ENCODE measurements around the gene LHFPL5. TPM values are rescaled to one million over a fixed set of nuclear protein-coding genes. Genes with fewer than 3 reads are reported as not detected.
A peak's percentile ranks its signal among the peaks of the same experiment; 100 is the strongest.

The LHFPL5 gene
- total and polyA plus RNA-seq, 2 of the 13 experiments (the other 11 are each of a cell fraction or from before 2014, with no cell fraction given) = 0.03 TPM; not detected in 1

DNA sequence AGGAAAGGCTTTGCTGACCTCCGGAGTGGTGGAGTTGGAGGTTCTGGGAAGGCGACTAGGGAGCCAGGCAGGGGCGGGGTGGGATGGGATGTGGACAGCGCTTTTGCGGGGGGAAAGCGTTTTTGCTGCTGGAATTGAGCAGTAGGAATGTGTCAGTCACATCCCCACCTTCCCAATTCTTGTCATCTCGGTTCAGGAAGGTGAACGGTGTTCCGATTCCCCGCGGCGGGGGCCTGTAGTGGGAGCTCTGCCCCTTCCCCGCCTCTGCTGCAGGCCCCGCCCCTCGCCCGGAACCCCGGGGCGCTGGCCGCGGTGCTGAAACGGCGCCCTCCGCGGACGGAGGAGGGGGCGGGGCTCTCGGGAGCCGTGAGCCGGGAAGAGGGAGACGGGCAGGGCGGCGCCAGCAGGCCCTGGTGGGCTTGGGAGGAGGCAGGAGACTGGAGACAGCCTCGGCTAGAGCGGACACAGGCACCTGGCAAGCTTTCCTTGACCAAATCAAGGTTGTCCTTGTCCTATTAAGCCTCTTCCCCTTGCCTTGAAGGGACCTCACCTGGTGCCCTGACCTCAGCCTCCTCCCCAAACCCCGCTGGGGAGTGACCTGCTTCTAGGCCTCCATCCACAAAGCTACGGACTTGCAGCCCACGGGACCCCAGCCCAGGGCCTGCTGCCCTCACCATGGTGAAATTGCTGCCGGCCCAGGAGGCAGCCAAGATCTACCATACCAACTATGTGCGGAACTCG, at the start of gene LHFPL5 (continued):
- TF ChIP-seq, protein P1, sequence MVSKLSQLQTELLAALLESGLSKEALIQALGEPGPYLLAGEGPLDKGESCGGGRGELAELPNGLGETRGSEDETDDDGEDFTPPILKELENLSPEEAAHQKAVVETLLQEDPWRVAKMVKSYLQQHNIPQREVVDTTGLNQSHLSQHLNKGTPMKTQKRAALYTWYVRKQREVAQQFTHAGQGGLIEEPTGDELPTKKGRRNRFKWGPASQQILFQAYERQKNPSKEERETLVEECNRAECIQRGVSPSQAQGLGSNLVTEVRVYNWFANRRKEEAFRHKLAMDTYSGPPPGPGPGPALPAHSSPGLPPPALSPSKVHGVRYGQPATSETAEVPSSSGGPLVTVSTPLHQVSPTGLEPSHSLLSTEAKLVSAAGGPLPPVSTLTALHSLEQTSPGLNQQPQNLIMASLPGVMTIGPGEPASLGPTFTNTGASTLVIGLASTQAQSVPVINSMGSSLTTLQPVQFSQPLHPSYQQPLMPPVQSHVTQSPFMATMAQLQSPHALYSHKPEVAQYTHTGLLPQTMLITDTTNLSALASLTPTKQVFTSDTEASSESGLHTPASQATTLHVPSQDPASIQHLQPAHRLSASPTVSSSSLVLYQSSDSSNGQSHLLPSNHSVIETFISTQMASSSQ (IDR thresholded peaks at IDR 0.05; ENCODE audit: low read depth) = no peak
- TF ChIP-seq, protein P1 (CRISPR knock-in tag; IDR thresholded peaks at IDR 0.05; ENCODE audit: borderline replicate concordance) = no peak
- TF ChIP-seq, protein P2, sequence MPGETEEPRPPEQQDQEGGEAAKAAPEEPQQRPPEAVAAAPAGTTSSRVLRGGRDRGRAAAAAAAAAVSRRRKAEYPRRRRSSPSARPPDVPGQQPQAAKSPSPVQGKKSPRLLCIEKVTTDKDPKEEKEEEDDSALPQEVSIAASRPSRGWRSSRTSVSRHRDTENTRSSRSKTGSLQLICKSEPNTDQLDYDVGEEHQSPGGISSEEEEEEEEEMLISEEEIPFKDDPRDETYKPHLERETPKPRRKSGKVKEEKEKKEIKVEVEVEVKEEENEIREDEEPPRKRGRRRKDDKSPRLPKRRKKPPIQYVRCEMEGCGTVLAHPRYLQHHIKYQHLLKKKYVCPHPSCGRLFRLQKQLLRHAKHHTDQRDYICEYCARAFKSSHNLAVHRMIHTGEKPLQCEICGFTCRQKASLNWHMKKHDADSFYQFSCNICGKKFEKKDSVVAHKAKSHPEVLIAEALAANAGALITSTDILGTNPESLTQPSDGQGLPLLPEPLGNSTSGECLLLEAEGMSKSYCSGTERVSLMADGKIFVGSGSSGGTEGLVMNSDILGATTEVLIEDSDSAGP (CRISPR knock-in tag; IDR thresholded peaks at IDR 0.05; ENCODE audit: borderline replicate concordance) = peak; percentile 86
- TF ChIP-seq PAF1 (CRISPR knock-in tag; IDR thresholded peaks at IDR 0.05) (no peak), ATF7-NPFF (CRISPR knock-in tag; IDR thresholded peaks at IDR 0.05; ENCODE audit: low read depth) (peak; percentile 99), SMYD3 (CRISPR knock-in tag; IDR thresholded peaks at IDR 0.05) (peak; percentile 98), ATAD3A (CRISPR knock-in tag; IDR thresholded peaks at IDR 0.05) (peak; percentile 97), FOXO1 (CRISPR knock-in tag; IDR thresholded peaks at IDR 0.05) (peak; percentile 94), ZNF83 (CRISPR knock-in tag; IDR thresholded peaks at IDR 0.05; ENCODE audit: borderline replicate concordance) (peak; percentile 98), HHEX (CRISPR knock-in tag; IDR thresholded peaks at IDR 0.05) (no peak), REL (CRISPR knock-in tag; conservative IDR thresholded peaks at IDR 0.05) (peak; percentile 99), SAFB2 (CRISPR knock-in tag; IDR thresholded peaks at IDR 0.05; ENCODE audit: borderline replicate concordance, low read depth) (peak; percentile 98), SRSF9 (IDR thresholded peaks at IDR 0.05; ENCODE audit: borderline replicate concordance, insufficient read depth, low read depth, low read length, poor library complexity, severe bottlenecking) (no peak), SRSF4 (IDR thresholded peaks at IDR 0.05; ENCODE audit: low read depth, low read length, poor library complexity, severe bottlenecking) (no peak), ZZZ3 (CRISPR knock-in tag; IDR thresholded peaks at IDR 0.05; ENCODE audit: borderline replicate concordance) (0 out of 2 replicates have a peak, but pooled peaks have one; percentile 54), NR2F2 (IDR thresholded peaks at IDR 0.05; ENCODE audit: borderline replicate concordance, low read depth) (no peak; the same call in 1 of the 2 replicates), JUNB (CRISPR knock-in tag; IDR thresholded peaks at IDR 0.05; ENCODE audit: borderline replicate concordance) (peak; percentile 81; the same call in 1 of the 2 replicates), CHD4 (IDR thresholded peaks at IDR 0.05; ENCODE audit: borderline replicate concordance, low read length) (no peak), ZNF24 (IDR thresholded peaks at IDR 0.05) (no peak), KAT8 (CRISPR knock-in tag; IDR thresholded peaks at IDR 0.05) (peak; percentile 91), ZFP1 (CRISPR knock-in tag; IDR thresholded peaks at IDR 0.05) (peak; percentile 92; the same call in 1 of the 2 replicates), ZNF792 (CRISPR knock-in tag; IDR thresholded peaks at IDR 0.05) (peak; percentile 99), ZNF354B (CRISPR knock-in tag; IDR thresholded peaks at IDR 0.05) (peak; percentile 97), ZNF557 (CRISPR knock-in tag; IDR thresholded peaks at IDR 0.05) (peak; percentile 99)
- TF ChIP-seq, protein P3, sequence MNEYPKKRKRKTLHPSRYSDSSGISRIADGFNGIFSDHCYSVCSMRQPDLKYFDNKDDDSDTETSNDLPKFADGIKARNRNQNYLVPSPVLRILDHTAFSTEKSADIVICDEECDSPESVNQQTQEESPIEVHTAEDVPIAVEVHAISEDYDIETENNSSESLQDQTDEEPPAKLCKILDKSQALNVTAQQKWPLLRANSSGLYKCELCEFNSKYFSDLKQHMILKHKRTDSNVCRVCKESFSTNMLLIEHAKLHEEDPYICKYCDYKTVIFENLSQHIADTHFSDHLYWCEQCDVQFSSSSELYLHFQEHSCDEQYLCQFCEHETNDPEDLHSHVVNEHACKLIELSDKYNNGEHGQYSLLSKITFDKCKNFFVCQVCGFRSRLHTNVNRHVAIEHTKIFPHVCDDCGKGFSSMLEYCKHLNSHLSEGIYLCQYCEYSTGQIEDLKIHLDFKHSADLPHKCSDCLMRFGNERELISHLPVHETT (CRISPR knock-in tag; conservative IDR thresholded peaks at IDR 0.05) = peak; percentile 97
